GM19240 (cell line): Measurements from ENCODE around the gene ZNF428.

Experiments
- DNase-seq: peaks from one replicate; pipeline ENCODE4 v3.0.0; 2011; ENCODE audit warnings: low spot score; ENCODE audit not compliant: insufficient read length

The ZNF428 gene

GRCh38 chr19:43564800-43565199 lies 54.6 kb downstream of the ZNF428 start:
- DNase-seq = no peak

- no peak for DNase-seq
Measured at GRCh38 chr19:43563816-43564457, 55.5 kb downstream of the ZNF428 start.

- DNase-seq = no peak
Measured at GRCh38 chr19:43562698-43563241, 56.7 kb downstream of the ZNF428 start.

- DNase-seq = no peak
Measured at GRCh38 chr19:43562226-43562697, 57.2 kb downstream of the ZNF428 start.

GRCh38 chr19:43561139-43561970 lies 58.1 kb downstream of the ZNF428 start:
- no peak for DNase-seq

- no peak for DNase-seq
Measured at GRCh38 chr19:43560687-43561086, 58.7 kb downstream of the ZNF428 start.
